ENCODE measurements around the gene SH3RF3.

DNA sequence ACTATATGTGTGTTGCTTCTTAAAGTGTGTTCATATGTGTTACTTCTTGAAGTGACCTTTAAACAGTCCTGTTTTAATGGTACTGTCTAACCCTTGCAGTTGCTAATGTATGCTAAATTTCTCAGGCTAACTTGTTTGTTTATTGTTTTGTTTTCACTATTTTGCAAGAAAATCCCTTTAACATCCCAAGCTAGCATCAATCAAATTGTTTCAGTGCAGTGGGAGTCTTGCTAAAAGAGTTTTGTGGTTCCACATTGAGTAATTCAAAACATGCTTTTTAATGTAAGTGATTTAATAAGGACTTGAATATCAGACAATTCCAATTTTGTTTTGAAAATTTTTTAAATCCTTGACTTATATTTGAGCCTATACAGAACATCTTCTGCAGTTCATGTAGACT, 3.6 kb downstream of the SH3RF3 start:
- TF ChIP-seq, protein P1, sequence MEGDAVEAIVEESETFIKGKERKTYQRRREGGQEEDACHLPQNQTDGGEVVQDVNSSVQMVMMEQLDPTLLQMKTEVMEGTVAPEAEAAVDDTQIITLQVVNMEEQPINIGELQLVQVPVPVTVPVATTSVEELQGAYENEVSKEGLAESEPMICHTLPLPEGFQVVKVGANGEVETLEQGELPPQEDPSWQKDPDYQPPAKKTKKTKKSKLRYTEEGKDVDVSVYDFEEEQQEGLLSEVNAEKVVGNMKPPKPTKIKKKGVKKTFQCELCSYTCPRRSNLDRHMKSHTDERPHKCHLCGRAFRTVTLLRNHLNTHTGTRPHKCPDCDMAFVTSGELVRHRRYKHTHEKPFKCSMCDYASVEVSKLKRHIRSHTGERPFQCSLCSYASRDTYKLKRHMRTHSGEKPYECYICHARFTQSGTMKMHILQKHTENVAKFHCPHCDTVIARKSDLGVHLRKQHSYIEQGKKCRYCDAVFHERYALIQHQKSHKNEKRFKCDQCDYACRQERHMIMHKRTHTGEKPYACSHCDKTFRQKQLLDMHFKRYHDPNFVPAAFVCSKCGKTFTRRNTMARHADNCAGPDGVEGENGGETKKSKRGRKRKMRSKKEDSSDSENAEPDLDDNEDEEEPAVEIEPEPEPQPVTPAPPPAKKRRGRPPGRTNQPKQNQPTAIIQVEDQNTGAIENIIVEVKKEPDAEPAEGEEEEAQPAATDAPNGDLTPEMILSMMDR (IDR thresholded peaks at IDR 0.05; ENCODE audit: low read depth, low read length), result no peak
- TF ChIP-seq, protein P2, sequence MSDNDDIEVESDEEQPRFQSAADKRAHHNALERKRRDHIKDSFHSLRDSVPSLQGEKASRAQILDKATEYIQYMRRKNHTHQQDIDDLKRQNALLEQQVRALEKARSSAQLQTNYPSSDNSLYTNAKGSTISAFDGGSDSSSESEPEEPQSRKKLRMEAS (IDR thresholded peaks at IDR 0.05; ENCODE audit: low read depth, low read length), result no peak

Measured in NB4 (cell line).